Kidney (tissue), 14 donors: ENCODE data around the gene SUGCT. TPM values are rescaled to one million over a fixed set of nuclear protein-coding genes. Genes with fewer than 3 reads are reported as not detected.

Experiments used
- DNase-seq, 5 donors: peaks; one replicate each; pipeline ENCODE4 v3.0.0-alpha.2; 2013 to 2020
- FAIRE-seq: peaks from 2 replicates; lab custom pipeline; 2012; peaks lifted over from hg19 to GRCh38; lab: Jason Lieb, UNC
- H3K27ac ChIP-seq, 2 donors: one replicate each; pipeline ENCODE4 v1.7.0; 2013; ENCODE audit warnings: low read depth in 2 of 2, low read length in 2 of 2, inconsistent platforms in 1 of 2
- H3K27me3 ChIP-seq: one replicate; pipeline ENCODE4 v1.7.1; 2013; ENCODE audit warnings: low read length, inconsistent platforms; ENCODE audit not compliant: control insufficient read depth, insufficient read depth
- H3K36me3 ChIP-seq, 3 donors: one replicate each; pipeline versions ENCODE4 v1.7.0 to v1.7.1; 2013; ENCODE audit warnings: low read length in 3 of 3, control low read depth in 1 of 3, inconsistent platforms in 1 of 3; ENCODE audit not compliant: insufficient read depth in 3 of 3, control insufficient read depth in 2 of 3
- H3K4me1 ChIP-seq, 3 donors: one replicate each; pipeline versions ENCODE4 v1.7.0 to v1.7.1; 2013; ENCODE audit warnings: low read length in 3 of 3, inconsistent platforms in 1 of 3, low read depth in 1 of 3; ENCODE audit not compliant: control insufficient read depth in 2 of 3, insufficient read depth in 2 of 3
- H3K4me3 ChIP-seq, 3 donors: one replicate each; pipeline versions ENCODE4 v1.7.0 to v1.8.1; 2013; ENCODE audit warnings: low read length in 3 of 3, control low read depth in 1 of 3, inconsistent platforms in 1 of 3
- H3K9ac ChIP-seq, 3 donors: one replicate each; pipeline versions ENCODE4 v1.7.0 to v1.7.1; 2013; ENCODE audit warnings: low read length in 3 of 3, control low read depth in 1 of 3, inconsistent platforms in 1 of 3
- H3K9me3 ChIP-seq, 3 donors: one replicate each; pipeline versions ENCODE4 v1.7.0 to v1.7.1; 2013; ENCODE audit warnings: low read length in 3 of 3, control low read depth in 1 of 3, inconsistent platforms in 1 of 3; ENCODE audit not compliant: control insufficient read depth in 2 of 3, insufficient read depth in 1 of 3
- intact Hi-C: fragments of 100-400 bp; cut with DNase I; formaldehyde crosslinking; loops from one replicate; pipeline ENCODE4 v1.11.1; 2022
- polyA plus RNA-seq: library from polyadenylated mRNA; stranded (reverse); fragments of 350-450 nt; fragmentation: Illumina TruSeq; extraction: RNeasy Lipid Tissue Mini Kit (QIAGEN cat#74804); gene quantifications from one replicate; pipeline ENCODE4 v1.2.3, GENCODE V29; 2014; ENCODE audit warnings: low read depth, low replicate concordance; ENCODE audit not compliant: insufficient read depth
- total RNA-seq: library from RNA; stranded (reverse); fragmentation: NEBNext Ultra II Directional; extraction: Animal tissue kit (Norgen Biotek cat#: 25700); gene quantifications from one replicate; pipeline ENCODE4 v1.2.1, GENCODE V29; 2021
- TF ChIP-seq, protein P1 (sequence below): IDR thresholded peaks from 3 replicates; pipeline ENCODE4 v1.5.1; 2012; ENCODE audit warnings: mild to moderate bottlenecking, moderate library complexity, borderline replicate concordance; ENCODE audit not compliant: insufficient read depth; ENCODE audit errors: extremely low read depth
- donor health status: control.
- donor health status: control.
- donor health status: control.
- donor health status: control.
- donor health status: control.
- donor health status: DM: yes; HTN: yes; CAD: no.
- donor health status: Normal renal cell carcinoma (clear cell type).

Gene SUGCT
- total and polyA plus RNA-seq, 2 donors from 2014 or later, result 7.6 to 45.1 TPM

DNA sequence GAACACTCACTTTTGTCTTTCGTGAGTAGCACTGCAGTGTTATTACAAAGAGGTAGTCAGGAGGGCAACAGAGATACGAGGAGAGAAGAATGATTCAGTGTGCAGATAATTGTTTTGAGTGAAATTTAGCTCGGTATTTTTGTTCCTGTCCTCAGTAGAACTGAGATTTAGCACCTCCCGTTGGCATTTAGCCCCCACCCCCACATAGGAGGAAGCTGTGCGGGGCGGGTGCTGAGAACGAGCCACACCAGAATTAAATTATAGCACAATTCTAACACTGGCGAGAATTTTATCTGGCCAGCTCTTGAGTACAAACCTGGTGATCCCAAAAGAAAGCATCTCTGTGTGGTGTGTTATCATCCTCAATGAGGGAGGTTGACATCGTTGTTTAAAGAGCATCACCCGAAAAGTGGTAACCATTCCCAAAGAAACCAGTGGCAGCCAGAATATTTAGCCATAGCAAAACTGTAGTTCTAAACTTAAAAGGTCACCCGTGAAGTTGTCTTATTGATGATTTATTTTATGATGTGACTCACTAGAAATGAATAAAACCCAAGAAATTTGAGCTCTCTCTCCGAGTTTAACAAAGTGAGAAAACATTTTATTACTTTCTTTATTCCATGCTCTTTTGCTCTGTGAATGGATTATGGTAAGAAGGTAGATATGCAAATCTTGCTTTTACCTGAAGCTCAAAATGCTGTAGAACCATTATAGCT lies 612.2 kb downstream of the SUGCT start:
- DNase-seq, result no peak
- FAIRE-seq, result no peak

DNA sequence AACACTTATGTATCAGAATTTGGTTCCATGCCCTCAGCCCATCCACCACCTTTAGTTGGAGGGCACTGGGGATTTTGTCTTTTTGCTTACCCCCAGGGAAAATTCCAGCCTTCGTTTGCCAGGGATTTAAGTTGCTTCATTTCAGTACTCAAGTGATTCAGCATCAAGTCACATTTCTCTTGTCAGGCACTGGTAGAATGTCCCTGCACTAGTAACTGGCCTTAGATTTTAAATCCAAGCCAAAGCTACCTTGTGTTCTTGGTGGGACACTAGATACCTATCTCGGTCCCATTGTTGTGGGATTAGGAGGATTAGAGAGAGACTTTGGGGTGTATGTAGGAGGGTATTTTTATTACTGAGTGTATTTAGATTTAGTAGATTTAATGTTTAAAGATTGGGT lies 613.1 kb downstream of the SUGCT start:
- intact Hi-C loops, result no loop called here
- Histone ChIP-seq H3K4me1 (no peaks in the 10 kb centered on the region), H3K36me3 (no peaks in the 10 kb centered on the region), H3K27me3 (no peaks in the 10 kb centered on the region), H3K9me3 (no peaks in the 10 kb centered on the region), H3K9ac (no peak overlapping the region), H3K4me3 (no peak overlapping the region), H3K27ac (no peak overlapping the region)
- TF ChIP-seq, protein P1, sequence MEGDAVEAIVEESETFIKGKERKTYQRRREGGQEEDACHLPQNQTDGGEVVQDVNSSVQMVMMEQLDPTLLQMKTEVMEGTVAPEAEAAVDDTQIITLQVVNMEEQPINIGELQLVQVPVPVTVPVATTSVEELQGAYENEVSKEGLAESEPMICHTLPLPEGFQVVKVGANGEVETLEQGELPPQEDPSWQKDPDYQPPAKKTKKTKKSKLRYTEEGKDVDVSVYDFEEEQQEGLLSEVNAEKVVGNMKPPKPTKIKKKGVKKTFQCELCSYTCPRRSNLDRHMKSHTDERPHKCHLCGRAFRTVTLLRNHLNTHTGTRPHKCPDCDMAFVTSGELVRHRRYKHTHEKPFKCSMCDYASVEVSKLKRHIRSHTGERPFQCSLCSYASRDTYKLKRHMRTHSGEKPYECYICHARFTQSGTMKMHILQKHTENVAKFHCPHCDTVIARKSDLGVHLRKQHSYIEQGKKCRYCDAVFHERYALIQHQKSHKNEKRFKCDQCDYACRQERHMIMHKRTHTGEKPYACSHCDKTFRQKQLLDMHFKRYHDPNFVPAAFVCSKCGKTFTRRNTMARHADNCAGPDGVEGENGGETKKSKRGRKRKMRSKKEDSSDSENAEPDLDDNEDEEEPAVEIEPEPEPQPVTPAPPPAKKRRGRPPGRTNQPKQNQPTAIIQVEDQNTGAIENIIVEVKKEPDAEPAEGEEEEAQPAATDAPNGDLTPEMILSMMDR, result no peak
- FAIRE-seq (no peak), DNase-seq (no peak)

More for the DNA sequence above, 612.2 kb downstream of the SUGCT start:
- no peak overlapping the region for H3K4me3 ChIP-seq
- H3K9me3 ChIP-seq, result no peaks in the 10 kb centered on the region
- intact Hi-C loops, result no loop called here
- H3K27ac ChIP-seq, result no peak overlapping the region
- no peaks in the 10 kb centered on the region for H3K27me3 ChIP-seq
- TF ChIP-seq, protein P1, result no peak
- no peaks in the 10 kb centered on the region for H3K36me3 ChIP-seq
- no peaks in the 10 kb centered on the region for H3K4me1 ChIP-seq
- H3K9ac ChIP-seq, result no peak overlapping the region

GRCh38 chr7:40749877-40750276 lies 615.1 kb downstream of the SUGCT start:
- intact Hi-C loops, result no loop called here
- H3K4me1 ChIP-seq, result peaks cover 0 to 2% (median 0%) of the 10 kb centered on the region in 3 donors
- H3K27ac ChIP-seq, result no peak overlapping the region
- H3K9ac ChIP-seq, result no peak overlapping the region
- no peaks in the 10 kb centered on the region for H3K9me3 ChIP-seq
- no peak overlapping the region for H3K4me3 ChIP-seq
- TF ChIP-seq, protein P1, result no peak
- no peaks in the 10 kb centered on the region for H3K36me3 ChIP-seq
- DNase-seq (no peak), FAIRE-seq (no peak)
- no peaks in the 10 kb centered on the region for H3K27me3 ChIP-seq
